H1 (cell line): ENCODE data around the gene PIGL.
"Not testable (repeated sequence)": the region's sequence is repeated elsewhere in the genome, so short reads cannot be mapped to it uniquely, and the experiment has no call there.

Experiments used
- EP300 ChIP-seq, 2 experiments: IDR thresholded peaks; 1 replicate in 1 of 2; 2 replicates in 1 of 2; pipeline ENCODE4 v1.6.1; 2011 to 2012; ENCODE audit warnings: low read depth in 2 of 2, low read length in 2 of 2, mild to moderate bottlenecking in 2 of 2, borderline replicate concordance in 1 of 2, inconsistent platforms in 1 of 2, moderate library complexity in 1 of 2
- SRF ChIP-seq: IDR thresholded peaks from 2 replicates; pipeline ENCODE4 v1.6.1; 2011; ENCODE audit warnings: mild to moderate bottlenecking, low read depth, low read length, moderate library complexity
- USF2 ChIP-seq: IDR thresholded peaks from 2 replicates; pipeline ENCODE4 v1.6.1; 2011; ENCODE audit warnings: low read length, improper control_type of control experiment
- TF ChIP-seq, protein P1 (sequence below), 3 experiments: IDR thresholded peaks; 1 replicate in 2 of 3; 2 replicates in 1 of 3; pipeline versions ENCODE4 v1.5.1 to v1.6.1; 2011; ENCODE audit warnings: low read length in 3 of 3, mild to moderate bottlenecking in 3 of 3, inconsistent platforms in 2 of 3, low read depth in 1 of 3, moderate library complexity in 1 of 3; ENCODE audit not compliant: insufficient read depth in 1 of 3; ENCODE audit errors: control extremely low read depth in 1 of 3

DNA sequence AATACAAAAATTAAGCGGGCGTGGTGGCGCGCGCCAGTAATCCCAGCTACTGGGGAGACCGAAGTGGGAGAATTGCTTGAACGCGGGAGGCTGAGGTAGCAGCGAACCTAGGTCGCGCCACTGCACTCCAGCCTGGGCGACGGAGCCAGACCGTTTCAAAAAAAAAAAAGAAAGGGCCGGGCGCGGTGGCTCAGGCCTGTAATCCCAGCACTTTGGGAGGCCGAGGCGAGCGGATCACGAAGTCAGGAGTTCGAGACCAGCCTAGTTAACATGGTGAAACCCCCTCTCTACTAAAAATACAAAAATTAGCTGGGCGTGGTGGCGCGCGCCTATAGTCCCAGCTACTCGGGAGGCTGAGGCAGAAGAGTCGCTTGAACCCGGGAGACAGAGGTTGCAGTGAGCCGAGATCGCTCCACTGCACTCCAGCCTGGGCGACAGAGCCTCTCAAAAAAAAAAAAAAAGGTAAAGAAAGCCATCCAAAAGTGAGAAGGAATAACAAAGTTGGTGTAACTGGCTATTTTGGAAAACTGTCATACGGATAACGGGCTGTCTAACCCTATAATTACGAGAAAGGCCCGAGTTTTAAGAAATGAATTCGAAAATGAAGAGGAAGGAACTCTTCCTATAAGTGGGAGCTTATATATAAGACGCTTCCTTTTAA lies 539 bp upstream of the PIGL start:
- TF ChIP-seq EP300 (IDR thresholded peaks at IDR 0.05; ENCODE audit: borderline replicate concordance in 1 of 2, low read depth in 2 of 2, low read length in 2 of 2); USF2; SRF: not testable (repeated sequence)
- TF ChIP-seq, protein P1, sequence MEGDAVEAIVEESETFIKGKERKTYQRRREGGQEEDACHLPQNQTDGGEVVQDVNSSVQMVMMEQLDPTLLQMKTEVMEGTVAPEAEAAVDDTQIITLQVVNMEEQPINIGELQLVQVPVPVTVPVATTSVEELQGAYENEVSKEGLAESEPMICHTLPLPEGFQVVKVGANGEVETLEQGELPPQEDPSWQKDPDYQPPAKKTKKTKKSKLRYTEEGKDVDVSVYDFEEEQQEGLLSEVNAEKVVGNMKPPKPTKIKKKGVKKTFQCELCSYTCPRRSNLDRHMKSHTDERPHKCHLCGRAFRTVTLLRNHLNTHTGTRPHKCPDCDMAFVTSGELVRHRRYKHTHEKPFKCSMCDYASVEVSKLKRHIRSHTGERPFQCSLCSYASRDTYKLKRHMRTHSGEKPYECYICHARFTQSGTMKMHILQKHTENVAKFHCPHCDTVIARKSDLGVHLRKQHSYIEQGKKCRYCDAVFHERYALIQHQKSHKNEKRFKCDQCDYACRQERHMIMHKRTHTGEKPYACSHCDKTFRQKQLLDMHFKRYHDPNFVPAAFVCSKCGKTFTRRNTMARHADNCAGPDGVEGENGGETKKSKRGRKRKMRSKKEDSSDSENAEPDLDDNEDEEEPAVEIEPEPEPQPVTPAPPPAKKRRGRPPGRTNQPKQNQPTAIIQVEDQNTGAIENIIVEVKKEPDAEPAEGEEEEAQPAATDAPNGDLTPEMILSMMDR (IDR thresholded peaks at IDR 0.05; ENCODE audit: control extremely low read depth in 1 of 3, insufficient read depth in 1 of 3, low read depth in 1 of 3, low read length in 3 of 3), result not testable (repeated sequence)
